Measurements from ENCODE around the gene CLCN3.

GRCh38 chr4:169765835-169766234 is 145.5 kb downstream of the CLCN3 start:
- no peak for TF ChIP-seq CTCF (IDR thresholded peaks at IDR 0.05; ENCODE audit: low read depth, low read length)
- TF ChIP-seq, protein P1, sequence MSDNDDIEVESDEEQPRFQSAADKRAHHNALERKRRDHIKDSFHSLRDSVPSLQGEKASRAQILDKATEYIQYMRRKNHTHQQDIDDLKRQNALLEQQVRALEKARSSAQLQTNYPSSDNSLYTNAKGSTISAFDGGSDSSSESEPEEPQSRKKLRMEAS (IDR thresholded peaks at IDR 0.05; ENCODE audit: low read depth, low read length): no peak
- no peak for TF ChIP-seq POLR2A (IDR thresholded peaks at IDR 0.05; ENCODE audit: extremely low read depth, insufficient read length)

Data from NB4 (cell line).